ENCODE results near the gene NCK2.

The NCK2 gene

GRCh38 chr2:105879803-105880300 is 135.1 kb downstream of the NCK2 start:
- ChIA-PET CTCF (no interaction called here), POLR2A (no interaction called here)
- TF ChIP-seq CTCF (IDR thresholded peaks at IDR 0.05; ENCODE audit: control extremely low read depth, extremely low read depth, low read depth, missing control alignments) = no peak
- no peak for DNase-seq (ENCODE audit: extremely low spot score)

- POLR2A ChIA-PET = no interaction called here
- no peak for DNase-seq (ENCODE audit: extremely low spot score)
- CTCF ChIA-PET = interaction anchor here (1.2 kb wide), 1 partner anchor 13 kb away, joined by 3 read pairs; no protein-coding TSS in a partner anchor
- no peak for TF ChIP-seq CTCF (IDR thresholded peaks at IDR 0.05; ENCODE audit: control extremely low read depth, extremely low read depth, low read depth, missing control alignments)
These were observed 135.9 kb downstream of the NCK2 start for GRCh38 chr2:105880637-105881036.

GRCh38 chr2:105881286-105882136 is 136.8 kb downstream of the NCK2 start:
- DNase-seq (ENCODE audit: extremely low spot score) = no peak
- no peak for TF ChIP-seq CTCF (IDR thresholded peaks at IDR 0.05; ENCODE audit: control extremely low read depth, extremely low read depth, low read depth, missing control alignments)
- ChIA-PET CTCF (interaction anchor here (1.2 kb wide), 1 partner anchor 12 kb away, joined by 3 read pairs; no protein-coding TSS in a partner anchor), POLR2A (no interaction called here)

- ChIA-PET CTCF (interaction anchor here (2.5 kb wide), 1 partner anchor 70 kb away, joined by 5 read pairs; no protein-coding TSS in a partner anchor), POLR2A (no interaction called here)
- no peak for TF ChIP-seq CTCF (IDR thresholded peaks at IDR 0.05; ENCODE audit: control extremely low read depth, extremely low read depth, low read depth, missing control alignments)
- DNase-seq (ENCODE audit: extremely low spot score) = no peak
These were observed 137.6 kb downstream of the NCK2 start for GRCh38 chr2:105882341-105882740.

- ChIA-PET CTCF (interaction anchor here (2.5 kb wide), 1 partner anchor 71 kb away, joined by 5 read pairs; no protein-coding TSS in a partner anchor), POLR2A (no interaction called here)
- no peak for TF ChIP-seq CTCF (IDR thresholded peaks at IDR 0.05; ENCODE audit: control extremely low read depth, extremely low read depth, low read depth, missing control alignments)
- DNase-seq (ENCODE audit: extremely low spot score) = no peak
These were observed 138.3 kb downstream of the NCK2 start for GRCh38 chr2:105882920-105883435.

- no peak for DNase-seq (ENCODE audit: extremely low spot score)
- ChIA-PET POLR2A (interaction anchor here (1.4 kb wide), 1 partner anchor 10 kb away, joined by 3 read pairs; no protein-coding TSS in a partner anchor), CTCF (interaction anchor here (1.1 to 2.5 kb wide), 4 partner anchors 10 to 72 kb away, joined by 3 to 5 read pairs (median 4); no protein-coding TSS in a partner anchor)
- no peak for TF ChIP-seq CTCF (IDR thresholded peaks at IDR 0.05; ENCODE audit: control extremely low read depth, extremely low read depth, low read depth, missing control alignments)
These were observed 139.4 kb downstream of the NCK2 start for GRCh38 chr2:105883911-105884694.

Data from GM10248 (cell line).